GM18519 (cell line): ENCODE data around the gene ZNF512.

Experiments used
- ATAC-seq: cut with Tn5 transposase; IDR thresholded peaks from one replicate; pipeline ENCODE4 v1.9.1; 2021; ENCODE audit warnings: mild to moderate bottlenecking, moderate library complexity; ENCODE audit not compliant: unreplicated experiment, low FRiP score

Gene ZNF512

GRCh38 chr2:27667446-27667845, 84.6 kb downstream of the ZNF512 start:
- ATAC-seq: no peak

GRCh38 chr2:27671235-27671634, 88.4 kb downstream of the ZNF512 start:
- ATAC-seq: no peak
